Fibroblast of peridontal ligament (primary cell): Measurements from ENCODE around the gene VAPA.

ENCODE experiments used
- DNase-seq: peaks from one replicate; pipeline ENCODE4 v3.0.0-alpha.2; 2010; ENCODE audit errors: extremely low read depth

VAPA gene

DNA sequence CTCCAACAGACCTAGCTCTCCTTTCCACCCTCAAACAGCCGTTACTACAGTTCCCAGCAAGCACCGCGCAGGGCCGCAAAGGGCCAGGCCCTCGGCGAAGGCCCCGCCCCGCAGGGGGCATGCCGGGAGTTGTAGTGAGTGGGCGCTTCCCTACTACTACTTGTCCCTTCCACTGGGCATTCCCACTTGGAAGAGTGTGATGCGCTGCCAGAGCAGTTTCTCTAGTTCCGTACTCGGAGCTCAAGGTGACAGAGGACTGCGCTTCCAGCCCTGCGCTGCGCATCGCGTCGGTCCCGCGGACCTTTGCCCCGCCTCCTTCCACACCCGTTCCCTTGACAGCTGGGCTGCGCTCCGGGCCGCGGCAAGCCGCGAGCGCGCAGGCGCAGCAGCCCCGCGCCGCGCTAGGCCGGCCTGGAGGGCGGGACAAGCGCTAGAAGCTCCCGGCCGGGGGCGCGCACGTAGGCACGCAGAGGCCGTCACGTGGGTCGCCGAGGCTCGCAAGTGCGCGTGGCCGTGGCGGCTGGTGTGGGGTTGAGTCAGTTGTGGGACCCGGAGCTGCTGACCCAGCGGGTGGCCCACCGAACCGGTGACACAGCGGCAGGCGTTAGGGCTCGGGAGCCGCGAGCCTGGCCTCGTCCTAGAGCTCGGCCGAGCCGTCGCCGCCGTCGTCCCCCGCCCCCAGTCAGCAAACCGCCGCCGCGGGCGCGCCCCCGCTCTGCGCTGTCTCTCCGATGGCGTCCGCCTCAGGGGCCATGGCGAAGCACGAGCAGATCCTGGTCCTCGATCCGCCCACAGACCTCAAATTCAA, at the start of gene VAPA:
Gene VAPA, plus strand, starts transcription at position 491 of the 808 bp plus-strand sequence. Its CDS starts 241 bp downstream, at position 732.
- DNase-seq: peak; percentile 93

GRCh38 chr18:9865764-9866490, 47.9 kb upstream of the VAPA start:
- no peak for DNase-seq

DNA sequence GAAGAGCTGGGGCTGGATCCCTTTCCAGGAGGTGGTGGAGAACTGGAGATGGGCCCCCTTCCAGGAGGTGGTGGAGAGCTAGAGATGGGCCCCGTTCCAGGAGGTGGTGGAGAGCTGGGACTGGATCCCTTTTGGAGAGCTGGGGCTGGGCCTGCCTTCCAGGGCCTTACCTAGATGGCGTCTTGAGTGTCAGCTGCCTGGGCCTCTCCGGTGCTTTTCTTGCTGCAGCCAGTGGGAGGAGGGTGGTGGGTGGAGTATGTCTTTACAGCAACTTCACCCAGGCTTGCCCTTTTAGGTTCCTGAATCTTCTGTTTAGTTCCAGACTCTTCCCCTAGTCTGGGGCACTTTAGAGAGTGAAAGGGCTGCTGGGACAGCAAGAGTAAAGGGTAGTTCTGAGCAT, 47.2 kb upstream of the VAPA start:
- DNase-seq: no peak

- DNase-seq: no peak
Observed at GRCh38 chr18:9867071-9867594, 46.7 kb upstream of the VAPA start.

- DNase-seq: no peak
Observed at GRCh38 chr18:9868857-9869714, 44.7 kb upstream of the VAPA start.

DNA sequence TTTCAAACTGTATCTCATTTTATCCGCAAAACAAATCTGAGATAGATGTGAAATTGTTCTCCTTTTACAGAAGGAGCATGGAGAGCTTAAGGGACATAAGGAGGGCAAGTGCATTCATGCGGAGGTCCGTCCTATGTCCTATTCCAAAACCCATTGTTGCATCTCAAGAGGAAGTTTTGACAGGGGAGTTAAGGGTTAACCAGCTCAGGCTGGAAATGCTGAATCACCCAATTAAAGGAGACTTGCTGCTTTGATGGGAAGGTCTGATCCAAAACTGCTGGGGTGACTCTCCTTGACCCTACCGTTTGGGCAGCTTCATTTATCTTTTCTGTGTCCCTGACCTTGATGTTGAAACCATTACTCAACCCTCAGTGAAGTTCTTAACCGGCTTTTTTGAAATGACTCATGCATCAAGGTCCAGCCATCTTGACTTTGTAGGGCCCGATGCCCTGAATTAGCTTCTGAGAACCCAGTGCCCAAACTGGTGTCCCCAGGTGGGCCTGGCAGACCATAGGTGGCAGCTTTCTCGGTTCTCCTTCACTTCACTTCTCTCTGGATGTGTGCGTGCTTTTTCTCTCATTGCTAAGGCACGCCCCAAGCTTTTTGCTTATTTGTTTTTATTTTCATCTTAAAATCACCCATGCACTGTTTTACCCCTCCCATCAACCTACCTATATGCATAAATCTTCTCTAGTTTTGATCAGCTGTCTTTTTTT, 43.9 kb upstream of the VAPA start:
- DNase-seq: peak; percentile 84

- no peak for DNase-seq
Observed at GRCh38 chr18:9870431-9871008, 43.3 kb upstream of the VAPA start.

- DNase-seq: no peak
Observed at GRCh38 chr18:9871244-9871746, 42.5 kb upstream of the VAPA start.

DNA sequence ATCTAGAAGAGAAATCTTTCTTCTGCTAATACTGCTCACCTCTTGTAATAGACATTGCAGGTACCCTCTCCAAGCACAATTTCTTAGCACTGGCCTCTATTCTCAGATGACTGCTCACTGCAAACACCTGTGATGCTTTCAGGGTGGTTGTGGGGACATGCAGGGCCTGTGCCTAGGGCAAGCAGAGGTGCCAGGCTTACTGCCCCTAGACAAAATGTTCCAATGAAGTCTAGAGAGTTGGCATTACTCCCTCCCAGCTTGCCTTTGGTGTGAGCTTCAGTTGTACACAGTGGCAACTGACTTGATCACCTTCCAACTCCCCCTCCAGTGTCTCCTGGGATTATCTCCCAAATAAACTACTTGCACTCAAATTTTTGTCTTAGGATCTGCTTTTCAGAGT, 41.0 kb upstream of the VAPA start:
- no peak for DNase-seq

- DNase-seq: no peak
Observed at GRCh38 chr18:9874728-9875127, 39.1 kb upstream of the VAPA start.

- DNase-seq: no peak
Observed at GRCh38 chr18:9876212-9876866, 37.5 kb upstream of the VAPA start.

- DNase-seq: peak; percentile 96
Observed at GRCh38 chr18:9876867-9877654, 36.8 kb upstream of the VAPA start.

DNA sequence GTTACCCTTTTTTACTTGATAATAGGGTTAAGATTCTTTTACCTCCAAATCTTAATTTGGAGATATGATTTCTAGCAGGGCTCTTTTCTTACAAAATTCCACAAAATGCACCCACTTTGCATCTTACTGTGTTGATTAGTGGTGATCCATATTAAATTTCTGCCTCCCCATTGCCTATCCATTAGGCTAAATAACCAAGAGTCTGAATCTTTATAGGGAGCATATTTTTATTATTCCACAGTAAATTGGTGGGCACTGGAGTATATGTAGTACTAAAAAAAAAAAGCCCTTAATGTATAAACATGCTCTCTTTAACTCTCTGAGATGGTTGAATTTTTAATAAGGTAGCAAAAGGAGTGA, 36.2 kb upstream of the VAPA start:
- DNase-seq: no peak

- no peak for DNase-seq
Observed at GRCh38 chr18:9878095-9878494, 35.7 kb upstream of the VAPA start.

DNA sequence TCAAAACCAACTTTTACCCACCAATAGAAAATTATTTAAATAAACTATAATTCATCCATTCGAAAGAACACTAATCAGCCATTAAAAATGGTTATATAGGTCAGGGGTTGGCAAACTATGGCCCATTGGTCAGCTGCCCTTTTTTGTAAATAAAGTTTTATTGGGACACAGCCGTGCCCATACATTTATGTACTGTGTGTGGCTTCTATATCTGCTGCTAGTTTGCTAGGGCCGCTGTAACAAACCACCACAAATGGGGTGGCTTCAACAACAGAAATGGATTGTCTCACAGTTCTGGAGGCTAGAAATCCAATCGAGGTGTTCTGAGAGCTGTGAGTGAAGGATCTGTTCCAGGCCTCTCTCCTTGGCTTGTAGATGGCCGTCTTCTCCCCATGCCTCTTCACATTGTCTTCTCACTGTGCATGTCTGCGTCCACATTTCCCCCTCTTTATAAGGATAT, 35.0 kb upstream of the VAPA start:
- no peak for DNase-seq

DNA sequence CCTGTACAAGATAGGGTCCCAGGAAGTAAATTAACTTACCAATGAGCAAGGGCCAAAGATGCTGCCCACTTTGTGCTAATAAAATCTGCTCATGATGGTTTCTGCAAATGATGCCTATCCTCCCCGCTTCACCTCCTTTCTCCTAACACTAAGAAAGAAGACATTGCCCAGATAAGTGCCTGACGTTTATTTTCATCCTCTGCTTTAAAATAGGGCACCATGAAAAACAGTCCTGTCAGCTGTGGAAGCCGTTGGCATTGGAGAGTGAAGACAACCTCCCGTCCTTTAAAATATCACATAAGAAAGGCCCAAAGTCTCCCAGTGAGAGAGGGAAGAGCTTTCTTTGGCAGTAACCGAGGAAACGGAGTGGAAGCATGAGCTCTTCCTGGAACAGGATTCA, 29.7 kb upstream of the VAPA start:
- no peak for DNase-seq

GRCh38 chr18:9884532-9885140, 29.2 kb upstream of the VAPA start:
- no peak for DNase-seq

DNA sequence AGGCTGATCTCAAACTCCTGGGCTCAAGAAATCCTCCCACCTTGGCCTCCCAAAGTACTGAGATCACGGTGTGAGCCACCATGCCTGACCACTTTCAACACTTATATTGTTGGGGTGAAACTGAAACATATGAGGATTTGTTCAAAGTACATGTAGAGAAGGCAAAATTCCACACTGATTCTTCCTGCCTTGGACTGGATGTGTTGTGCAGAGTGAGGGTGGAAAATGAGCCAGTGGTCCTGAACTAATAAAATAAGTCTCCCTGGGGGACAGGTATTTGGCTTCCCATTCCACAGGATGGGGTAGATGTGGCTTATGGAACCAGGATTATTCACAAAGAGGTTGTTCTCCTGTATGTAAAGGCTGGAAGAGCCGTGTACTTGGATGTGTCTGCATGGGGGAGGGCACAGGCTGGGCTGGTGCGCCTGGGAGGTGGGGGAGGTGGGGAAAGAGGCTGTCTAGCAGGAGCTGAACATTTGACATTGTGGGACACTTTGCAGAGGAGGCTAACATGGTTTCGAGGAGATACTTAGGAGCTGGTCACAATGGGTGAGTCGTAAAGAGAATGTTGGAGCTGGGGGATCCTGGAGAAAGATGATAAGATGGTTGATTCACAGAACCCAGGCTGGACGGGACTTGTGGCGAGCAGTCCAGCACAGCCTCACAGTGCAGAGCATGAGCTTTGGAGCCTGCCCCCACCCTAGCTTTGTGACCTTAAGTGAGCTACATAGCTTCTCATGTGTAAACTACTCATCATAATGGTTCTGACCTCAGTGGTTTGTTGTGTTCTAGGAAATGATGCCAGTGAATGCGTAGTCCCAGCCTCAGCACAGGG, 28.4 kb upstream of the VAPA start, which contains the start of gene TXNDC2:
Gene TXNDC2, plus strand, starts transcription at position 804 of the 835 bp plus-strand sequence. CDS start 708 bp downstream, outside the sequence.
- DNase-seq: peak; percentile 28
